ENCODE measurements around the gene MYRFL.
"Not testable (repeated sequence)": the region's sequence is repeated elsewhere in the genome, so short reads cannot be mapped to it uniquely, and the experiment has no call there.

The MYRFL gene

GRCh38 chr12:69824966-69825560 is at the start of gene MYRFL:
TSS of gene MYRFL (plus strand) at chr12:69825227. CDS start at chr12:69825518, 291 bp downstream.
- DNase-seq (ENCODE audit: low read depth in 2 of 2), result no peak

DNA sequence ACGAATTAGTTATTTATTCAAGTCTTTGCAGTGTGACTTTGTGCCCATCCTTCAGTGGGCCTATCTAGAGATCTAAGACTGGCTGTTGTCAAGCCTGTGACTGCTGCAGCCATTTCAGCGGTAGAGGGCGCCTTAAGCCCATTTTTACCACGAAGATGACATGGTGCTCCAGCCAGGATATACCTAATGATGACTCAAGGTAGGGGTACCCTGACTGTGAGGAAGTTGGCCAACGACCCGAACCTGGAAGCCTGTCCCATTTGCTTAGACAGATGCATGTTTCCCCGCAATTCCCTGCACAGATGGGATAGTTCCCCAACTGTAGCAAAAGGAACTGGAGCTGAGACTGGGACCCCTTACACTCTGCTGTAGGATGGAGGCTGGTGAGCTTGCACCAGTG is 45.1 kb upstream of the MYRFL start:
- no peak for DNase-seq (ENCODE audit: low read depth in 2 of 2)

GRCh38 chr12:69783365-69783764 is 41.7 kb upstream of the MYRFL start:
- no peak for DNase-seq (ENCODE audit: low read depth in 2 of 2)

DNA sequence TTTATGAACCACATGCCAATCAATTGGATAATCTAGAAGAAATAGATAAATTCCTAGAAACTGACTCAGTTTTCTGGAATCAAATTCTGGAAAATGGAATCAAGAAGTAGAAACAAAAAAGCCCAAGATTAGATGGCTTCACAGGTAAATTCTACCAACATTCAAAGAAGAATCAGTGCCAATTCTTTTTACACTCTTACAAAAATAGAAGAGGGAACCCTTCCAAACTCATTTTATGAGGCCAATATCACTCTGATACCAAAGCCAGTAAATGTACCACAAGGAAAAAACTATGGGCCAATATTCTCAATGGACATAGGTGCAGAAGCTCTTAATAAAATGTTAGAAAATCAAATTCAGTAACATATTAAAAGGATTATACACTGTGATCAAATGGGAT is 35.7 kb upstream of the MYRFL start:
- no peak for DNase-seq (ENCODE audit: low read depth in 2 of 2)

DNA sequence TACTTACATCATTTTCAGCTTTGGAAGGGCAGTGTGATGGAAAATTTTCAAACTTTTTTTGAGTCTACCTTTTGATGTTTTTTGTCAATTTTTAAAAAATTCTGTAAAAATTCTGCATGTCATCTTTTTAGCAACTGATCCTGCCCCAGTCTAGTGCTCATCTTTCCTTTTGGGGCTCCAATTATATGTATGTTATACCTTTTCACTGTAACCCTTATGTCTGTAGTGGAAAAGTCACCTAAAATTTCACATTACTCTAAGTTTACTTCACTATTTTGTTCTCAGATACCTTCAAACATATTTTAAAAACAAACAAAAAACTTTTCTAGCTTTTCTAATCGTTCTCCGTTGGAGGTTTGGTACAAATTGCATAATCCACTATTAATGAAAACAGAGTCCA is 32.5 kb upstream of the MYRFL start:
- no peak for DNase-seq (ENCODE audit: low read depth in 2 of 2)

GRCh38 chr12:69807101-69807897 is 17.7 kb upstream of the MYRFL start:
- DNase-seq (ENCODE audit: low read depth in 2 of 2), result not testable (repeated sequence)

DNA sequence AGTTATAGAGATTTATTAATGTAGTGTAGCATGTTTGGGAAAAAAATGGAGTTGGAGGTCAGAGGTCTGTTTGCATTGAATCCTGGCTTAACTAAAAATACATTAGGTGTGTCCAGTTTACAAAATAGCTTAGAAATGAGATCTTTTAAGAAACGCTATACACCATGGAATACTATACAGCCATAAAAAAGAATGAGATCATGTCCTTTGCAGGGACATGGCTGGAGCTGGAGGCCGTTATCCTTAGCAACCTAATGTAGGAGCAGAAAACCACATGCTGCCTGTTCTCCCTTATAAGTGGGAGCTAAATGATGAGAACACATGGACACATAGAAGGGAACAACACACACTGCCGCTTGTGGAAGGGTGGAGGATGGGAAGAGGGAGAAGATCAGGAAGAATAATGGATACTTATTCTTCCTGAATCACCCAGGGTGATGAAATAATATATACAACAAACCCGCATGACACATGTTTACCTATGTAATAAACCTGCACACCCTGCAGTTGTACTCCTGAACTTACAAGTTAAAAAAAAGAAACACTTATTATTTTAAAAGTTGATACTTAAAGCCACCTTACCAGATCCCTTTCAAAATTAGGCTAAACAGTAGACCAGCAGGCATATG is 14.0 kb upstream of the MYRFL start:
- DNase-seq (ENCODE audit: low read depth in 2 of 2), result no peak

DNA sequence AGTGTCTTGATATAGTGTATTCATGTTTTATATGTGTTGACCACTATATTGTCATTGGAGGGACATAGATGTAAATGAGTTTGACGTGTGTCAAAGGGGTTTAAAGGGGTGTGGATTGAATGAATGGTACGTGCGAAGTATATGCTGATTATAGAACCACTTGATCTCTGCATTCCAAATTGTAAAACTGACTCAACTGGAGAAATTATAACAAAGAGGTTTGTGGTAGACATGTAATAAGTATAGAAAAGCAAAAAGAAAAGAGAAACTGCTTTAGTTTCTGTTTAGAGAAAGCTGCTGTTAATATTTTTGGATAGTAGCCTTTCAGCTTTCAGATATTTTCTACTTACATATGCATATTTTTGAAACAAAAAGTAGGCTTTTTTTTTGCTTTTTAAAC is 8.9 kb upstream of the MYRFL start:
- DNase-seq (ENCODE audit: low read depth in 2 of 2), result no peak

- no peak for DNase-seq (ENCODE audit: low read depth in 2 of 2)
Measured at GRCh38 chr12:69821032-69821455, 4.0 kb upstream of the MYRFL start.

DNA sequence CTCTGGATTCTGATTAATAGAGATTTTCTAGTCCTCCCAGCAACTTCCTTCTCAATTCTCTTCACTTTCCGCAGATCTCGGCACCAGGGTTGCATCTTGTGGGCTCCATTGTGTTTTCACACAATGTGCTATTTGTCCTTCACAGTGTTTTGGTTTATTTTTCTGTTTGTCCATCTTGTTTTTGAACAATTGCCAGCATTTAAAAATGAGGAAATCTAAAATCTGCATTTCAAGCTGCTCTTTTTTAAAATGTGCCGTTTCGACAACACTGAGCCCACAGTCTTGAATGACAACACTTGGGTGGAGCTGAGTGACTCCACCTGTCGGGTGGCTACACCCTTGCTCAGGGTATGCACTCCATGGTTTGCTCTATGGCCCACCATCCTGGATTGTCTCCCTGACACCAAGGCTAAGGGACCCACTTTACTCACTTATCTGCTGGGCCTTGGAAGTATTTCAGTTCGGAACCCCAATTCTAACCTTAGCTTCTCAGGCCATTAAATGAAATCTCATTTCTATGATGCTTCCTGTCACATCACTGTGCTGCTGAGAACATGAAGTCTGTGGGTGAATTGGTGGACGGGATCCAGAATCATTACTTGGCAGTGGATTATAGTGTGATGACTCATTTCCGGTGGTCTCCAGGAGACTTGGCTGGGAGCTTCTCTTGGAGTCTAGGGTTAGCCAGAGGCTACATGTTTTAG is 3.4 kb upstream of the MYRFL start:
- no peak for DNase-seq (ENCODE audit: low read depth in 2 of 2)

DNA sequence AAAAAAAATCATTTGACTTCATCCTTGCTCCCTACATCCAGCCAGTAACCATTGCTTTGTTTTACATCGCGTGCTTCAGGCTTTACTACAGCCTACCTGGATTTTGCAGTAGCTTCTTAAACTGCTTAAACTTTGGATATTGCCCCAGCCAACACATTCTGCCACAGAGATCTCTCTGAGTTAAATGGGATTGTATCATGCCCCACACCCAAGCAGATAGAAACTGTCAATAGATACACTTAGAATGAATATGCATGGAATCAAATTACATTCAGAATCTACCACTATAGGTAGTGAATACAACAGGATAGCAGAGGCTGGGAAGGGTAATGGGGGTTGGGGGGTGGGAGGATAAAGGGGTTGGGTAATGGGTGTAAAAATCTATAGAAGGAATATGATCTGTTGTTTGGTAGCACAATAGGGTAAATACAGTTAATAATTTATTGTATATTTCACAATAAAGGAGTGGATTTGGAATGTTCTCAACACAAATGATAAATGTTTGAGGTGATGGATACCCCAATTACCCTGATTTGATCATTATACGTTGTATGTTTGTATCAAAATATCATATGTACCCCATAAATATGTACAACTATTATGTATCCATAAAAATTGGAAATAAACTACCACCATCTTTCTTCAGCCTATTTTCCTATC is 2.7 kb upstream of the MYRFL start:
- no peak for DNase-seq (ENCODE audit: low read depth in 2 of 2)

DNA sequence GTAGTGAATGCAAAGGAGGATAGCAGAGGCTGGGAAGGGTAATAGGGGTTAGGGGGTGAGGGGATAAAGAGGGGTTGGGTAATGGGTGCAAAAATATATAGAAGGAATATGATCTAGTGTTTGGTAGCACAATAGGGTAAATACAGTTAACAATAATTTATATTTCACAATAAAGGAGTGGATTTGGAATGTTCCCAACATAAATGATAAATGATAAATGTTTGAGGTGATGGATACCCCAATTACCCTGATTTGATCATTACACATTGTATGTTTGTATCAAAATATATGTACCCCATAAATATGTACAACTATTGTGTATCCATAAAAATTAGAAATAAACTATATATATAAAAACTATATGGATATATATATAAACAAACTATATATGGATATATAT is 999 bp upstream of the MYRFL start:
- no peak for DNase-seq (ENCODE audit: low read depth in 2 of 2)

GRCh38 chr12:69828897-69829296 is 3.9 kb downstream of the MYRFL start:
- DNase-seq (ENCODE audit: low read depth in 2 of 2), result no peak

DNA sequence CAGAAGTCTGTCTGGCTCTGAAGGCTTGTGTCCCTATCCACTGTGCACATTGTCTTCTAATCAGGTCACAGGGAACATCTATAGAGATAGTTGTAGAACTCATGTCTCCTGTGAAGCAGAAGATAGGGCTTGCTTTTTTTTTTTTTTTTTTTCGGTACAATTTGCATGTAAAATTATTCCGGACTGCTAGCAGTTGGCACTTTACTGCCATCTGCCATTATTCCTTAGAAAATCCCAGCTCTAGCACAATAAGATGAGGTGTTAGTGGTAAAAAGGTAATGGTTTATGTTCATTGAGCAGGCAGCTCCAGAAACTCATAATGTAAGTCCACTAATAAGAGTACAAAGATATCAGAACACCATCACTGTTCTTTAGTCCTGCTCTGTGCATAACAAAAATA is 8.7 kb downstream of the MYRFL start:
- DNase-seq (ENCODE audit: low read depth in 2 of 2), result no peak

DNA sequence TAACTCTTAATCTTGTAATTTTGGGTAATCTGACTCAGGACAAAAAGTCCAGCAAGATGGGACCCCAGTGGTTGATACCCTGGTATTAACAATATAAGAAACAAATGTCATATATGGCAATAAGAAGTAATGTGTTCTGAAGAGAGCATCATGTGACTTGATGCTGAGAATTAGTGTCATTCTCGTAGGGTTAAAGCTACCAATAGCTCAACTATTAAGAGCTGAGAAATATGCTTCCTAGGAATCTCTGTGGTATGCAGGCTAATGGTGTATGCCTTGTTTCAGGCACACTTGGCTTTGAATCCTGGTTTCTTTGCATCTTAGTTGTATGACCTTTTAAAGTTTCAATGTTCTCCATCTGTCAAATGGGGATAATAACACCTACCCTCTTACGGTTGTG is 9.1 kb downstream of the MYRFL start:
- DNase-seq (ENCODE audit: low read depth in 2 of 2), result no peak

- no peak for DNase-seq (ENCODE audit: low read depth in 2 of 2)
Measured at GRCh38 chr12:69834576-69834975, 9.5 kb downstream of the MYRFL start.

DNA sequence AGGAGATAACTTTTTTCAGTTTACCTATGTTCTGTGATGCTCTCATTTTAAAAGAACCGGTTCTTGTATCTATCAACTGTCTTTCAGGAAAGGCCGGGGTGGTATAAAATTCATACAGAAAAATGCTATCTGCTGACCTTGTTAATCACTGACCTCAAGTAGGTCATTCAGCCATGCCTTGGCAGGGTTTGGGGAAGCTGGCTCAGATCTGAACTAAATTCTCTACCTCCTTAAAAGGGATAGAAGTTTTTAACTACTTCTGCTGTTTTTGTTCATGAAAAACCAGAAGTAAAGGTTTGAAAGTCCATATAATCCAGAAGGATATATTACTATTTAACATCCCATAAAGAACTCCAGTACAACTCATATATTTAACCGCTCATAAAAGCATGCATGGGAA is 10.1 kb downstream of the MYRFL start:
- no peak for DNase-seq (ENCODE audit: low read depth in 2 of 2)

- no peak for DNase-seq (ENCODE audit: low read depth in 2 of 2)
Measured at GRCh38 chr12:69836015-69836414, 11.0 kb downstream of the MYRFL start.

GRCh38 chr12:69837191-69837590 is 12.2 kb downstream of the MYRFL start:
- no peak for DNase-seq (ENCODE audit: low read depth in 2 of 2)

GRCh38 chr12:69837657-69838415 is 12.8 kb downstream of the MYRFL start:
- no peak for DNase-seq (ENCODE audit: low read depth in 2 of 2)

DNA sequence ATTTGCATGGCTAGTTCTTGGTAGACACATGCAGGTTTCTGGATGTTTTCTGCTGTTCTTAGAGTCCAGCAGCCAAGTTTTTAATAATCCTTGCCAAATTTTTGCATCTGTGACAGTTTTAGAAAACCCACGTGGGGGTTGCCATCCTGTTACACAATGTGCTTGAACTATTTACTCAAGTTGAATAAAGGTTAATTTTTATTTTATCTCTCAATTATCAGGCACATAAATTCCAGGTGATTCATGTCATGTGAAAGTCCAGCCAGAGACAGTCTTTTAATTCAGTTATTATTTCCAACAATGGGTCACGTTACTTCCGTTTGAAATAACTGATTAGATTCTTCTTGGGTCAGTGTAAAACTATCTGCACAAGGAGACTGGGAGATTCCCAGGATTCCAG is 15.7 kb downstream of the MYRFL start:
- no peak for DNase-seq (ENCODE audit: low read depth in 2 of 2)
